HG02852 (cell line): ENCODE results near the gene GPN2.
"Not testable (repeated sequence)": the region's sequence is repeated elsewhere in the genome, so short reads cannot be mapped to it uniquely, and the experiment has no call there.

Source experiments
- ATAC-seq: cut with Tn5 transposase; IDR thresholded peaks from one replicate; pipeline ENCODE4 v1.9.1; 2021; ENCODE audit warnings: mild to moderate bottlenecking, moderate library complexity; ENCODE audit not compliant: unreplicated experiment

The GPN2 gene

DNA sequence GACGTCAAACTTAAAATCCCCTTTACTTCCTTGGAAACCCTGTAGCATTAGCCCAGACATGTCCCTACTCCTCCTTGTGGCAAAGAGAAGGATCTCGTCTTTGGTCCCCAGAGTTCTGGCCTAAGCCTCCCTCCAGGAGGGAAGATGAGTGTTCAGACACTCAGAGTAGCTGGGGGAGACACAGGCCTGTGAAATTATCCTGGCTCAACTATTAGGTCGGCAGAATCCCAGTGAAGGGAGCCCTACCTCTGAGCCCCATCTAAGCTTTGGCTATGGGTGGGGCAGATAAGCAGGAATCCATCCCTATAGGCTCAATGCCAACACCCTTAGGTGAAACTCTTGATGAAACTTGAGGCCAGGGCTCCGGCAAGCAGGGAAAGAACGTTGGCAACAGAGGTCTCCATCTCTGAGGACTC lies 28.8 kb downstream of the GPN2 start:
- no peak for ATAC-seq

DNA sequence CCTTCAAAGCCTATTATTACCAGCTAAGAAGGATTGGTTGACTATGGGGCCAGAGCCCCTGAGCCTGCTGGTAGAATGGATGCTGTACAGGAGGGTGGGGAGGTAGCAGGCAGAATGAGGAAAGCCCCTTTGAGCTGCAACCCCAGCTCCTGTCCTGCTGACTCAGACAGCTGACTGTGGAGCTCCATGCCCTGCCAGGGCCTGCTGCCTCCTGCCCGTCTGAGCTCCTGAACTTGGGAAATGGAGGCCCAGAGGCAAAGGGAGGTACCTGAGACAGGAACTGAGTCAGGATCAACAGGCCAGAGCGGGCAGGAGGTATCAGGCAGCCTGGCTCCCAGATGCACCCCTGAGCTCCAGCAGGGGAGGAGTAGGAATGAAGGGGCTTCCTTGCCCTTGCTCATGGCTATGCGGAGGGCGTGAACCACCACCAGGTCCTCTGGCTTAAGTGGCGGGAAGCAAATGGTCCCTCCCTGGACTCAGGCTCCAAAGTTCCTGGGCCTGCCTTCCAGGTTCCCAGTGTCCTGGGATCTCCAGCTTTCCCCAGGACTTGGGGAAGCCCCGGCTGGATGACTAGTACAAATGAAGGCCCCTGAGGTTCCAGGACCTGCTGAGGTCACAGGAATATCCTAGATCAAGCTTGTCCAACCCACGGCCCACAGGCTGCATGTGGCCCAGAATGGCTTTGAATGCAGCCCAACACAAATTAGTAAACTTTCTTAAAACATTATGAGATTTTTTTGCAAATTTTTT lies 31.0 kb downstream of the GPN2 start:
- no peak for ATAC-seq

DNA sequence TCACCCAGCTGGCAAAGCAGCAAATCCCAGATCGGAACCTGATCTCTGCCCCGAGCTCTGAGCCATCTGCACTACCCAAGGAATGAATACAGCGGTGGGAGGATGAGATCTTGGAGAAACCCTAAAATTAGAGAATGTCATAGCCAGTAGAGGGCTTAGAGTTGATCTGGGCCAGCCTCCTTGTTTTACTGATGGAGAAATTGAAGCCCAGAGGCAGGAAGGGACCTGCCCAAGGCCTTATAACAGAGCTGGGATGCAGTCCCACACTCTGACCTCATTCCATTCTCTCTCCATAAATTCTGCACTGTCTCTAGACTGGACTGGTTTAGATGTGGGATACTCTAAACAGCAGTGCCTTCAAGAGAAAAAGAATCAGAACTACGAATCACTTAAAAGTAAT lies 31.9 kb downstream of the GPN2 start:
- no peak for ATAC-seq

DNA sequence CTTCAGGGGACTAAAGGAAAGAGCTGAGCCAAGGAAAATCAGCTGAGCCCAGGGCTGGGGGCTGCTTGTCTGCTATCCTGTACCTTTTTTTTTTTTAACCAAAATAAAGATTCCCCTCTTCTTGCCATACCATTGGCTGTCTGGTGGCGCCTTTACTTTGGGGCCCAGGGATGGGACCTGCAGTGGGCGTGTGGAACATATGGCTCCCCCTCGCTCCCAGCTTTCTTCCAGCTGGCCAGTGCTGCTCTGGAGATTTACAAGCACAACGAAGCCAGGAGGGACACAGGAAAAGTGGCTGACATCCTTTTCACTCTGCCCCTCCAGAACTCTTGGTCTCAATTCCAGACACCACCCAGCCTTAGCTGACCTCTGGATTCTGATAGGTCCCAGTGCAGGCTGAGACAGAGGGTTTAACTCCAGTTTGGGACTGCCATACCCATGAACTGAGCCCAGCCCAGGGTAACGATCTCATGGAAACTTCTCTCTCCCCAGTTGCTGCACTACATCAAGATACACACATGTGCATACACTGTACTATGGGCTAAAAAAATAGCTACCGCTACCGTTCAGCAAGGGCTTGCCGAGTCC lies 32.5 kb downstream of the GPN2 start:
- no peak for ATAC-seq

DNA sequence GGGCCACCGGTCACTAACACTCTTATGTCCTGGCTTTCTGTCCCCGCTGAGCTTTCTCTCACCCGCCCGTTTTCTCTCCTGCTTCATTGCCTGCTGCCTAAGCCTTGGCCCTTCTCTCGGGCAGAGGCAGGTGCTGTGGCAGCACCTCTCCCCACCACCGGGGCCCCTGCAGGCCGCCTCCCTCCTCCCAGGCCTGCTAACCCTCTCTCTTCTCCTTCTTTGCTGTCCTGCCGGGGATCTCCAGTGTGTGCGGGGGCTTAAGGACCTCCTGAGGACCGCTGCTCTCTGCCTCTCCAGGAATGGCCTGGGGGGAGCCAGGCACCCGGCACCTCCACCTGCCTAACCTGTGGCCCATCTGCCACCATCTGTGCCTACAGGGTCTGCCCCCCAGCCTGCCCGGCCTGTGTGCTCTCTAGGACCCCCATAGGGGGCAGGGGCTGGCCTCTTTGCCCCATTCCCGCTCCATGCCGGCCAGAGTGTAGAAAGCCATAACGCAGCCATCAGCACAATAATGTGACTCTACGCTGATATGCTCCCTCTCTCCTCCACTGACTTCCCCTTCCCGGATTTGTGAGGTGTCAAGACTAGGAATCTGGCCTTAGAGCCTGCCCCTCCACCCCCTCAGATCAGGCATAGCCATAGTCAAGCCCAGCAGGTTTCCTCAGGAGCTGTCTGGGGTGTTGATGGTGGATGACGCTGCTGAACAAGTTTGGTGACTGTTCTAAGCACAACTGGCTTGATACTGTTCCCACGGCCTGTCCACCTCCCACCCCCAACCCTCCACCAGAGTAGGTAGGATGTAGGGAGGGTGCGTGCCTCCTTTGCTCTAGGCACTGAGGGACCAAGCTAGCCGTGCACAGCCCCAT lies 33.2 kb downstream of the GPN2 start:
- ATAC-seq, result no peak

DNA sequence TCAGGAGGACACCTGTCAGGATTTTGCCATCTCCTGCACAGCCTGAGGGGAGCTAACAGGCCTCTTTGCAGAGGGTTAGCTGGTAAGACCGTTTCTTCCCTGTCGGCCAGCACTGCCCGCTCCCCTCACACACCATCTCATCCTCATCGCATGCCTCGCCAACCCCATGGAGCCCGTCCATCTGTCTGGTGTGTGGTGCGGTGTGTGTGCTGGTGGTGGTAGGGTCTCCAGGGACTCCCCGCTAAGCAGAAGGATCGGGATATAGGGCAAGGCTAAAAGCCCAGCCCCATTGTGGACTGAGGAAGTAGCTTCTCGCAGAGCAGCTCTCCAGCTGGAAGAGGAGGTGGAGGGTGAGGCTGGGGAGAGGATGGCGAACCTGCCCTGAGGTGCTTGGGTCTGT lies 33.9 kb downstream of the GPN2 start:
- no peak for ATAC-seq

DNA sequence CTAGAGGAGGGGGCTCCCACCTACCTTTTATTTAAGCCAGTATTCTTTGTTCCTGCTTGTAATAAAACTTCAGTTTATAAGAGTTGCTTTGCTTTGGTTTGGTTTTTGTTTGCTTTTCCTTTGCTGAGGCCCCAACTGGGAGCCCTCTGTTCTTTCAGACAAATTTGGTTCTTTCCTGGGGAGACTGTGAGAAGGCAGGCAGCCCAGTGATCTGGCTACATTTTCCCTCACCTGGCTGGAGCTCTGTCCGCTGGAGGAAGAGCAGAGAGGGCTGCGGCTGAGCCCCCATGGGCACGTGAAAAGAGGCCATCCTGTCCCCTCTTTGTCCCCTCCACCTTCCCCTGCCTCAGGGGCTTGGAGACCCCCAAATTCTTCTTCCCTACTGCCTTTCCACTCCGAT lies 34.4 kb downstream of the GPN2 start:
- ATAC-seq, result no peak

DNA sequence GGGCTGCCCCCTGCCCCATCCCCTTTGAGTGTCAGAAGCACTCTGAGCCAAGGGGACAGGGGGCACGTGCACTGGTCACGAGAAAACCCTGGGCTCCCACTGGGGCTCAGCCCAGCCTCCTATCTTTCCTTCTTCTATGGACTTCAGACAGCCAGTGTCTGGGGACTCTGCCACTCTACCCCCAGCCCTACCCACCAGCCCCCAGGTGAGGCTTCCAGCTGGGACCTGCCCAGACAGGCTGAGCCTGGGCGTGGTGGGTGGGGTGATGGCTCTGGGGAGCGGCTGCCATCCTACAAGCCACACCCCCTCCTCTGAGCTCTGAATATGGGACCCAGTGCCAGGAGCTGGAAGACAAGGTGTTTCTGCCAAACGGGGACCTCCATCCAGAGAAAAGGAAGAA lies 35.2 kb downstream of the GPN2 start:
- no peak for ATAC-seq

DNA sequence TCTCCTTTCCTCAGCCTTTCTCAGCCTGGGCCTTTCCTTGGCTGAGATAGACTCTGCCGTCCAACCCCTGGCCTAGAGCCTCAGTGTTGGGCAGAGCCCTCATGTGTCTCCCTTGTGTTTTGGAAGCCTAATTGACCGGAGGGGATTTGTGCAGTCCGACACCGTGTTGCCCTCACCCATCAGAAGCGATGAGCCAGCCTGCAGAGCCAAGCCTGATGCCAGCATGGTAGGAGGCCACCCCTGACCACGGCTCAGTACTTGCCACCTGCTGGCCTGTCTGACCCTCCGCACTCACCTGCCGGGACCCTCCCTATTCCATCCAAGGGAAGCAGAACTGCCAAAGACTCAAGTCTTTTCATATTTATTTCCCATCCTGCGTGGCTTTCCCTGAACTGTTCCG lies 36.5 kb downstream of the GPN2 start:
- no peak for ATAC-seq

DNA sequence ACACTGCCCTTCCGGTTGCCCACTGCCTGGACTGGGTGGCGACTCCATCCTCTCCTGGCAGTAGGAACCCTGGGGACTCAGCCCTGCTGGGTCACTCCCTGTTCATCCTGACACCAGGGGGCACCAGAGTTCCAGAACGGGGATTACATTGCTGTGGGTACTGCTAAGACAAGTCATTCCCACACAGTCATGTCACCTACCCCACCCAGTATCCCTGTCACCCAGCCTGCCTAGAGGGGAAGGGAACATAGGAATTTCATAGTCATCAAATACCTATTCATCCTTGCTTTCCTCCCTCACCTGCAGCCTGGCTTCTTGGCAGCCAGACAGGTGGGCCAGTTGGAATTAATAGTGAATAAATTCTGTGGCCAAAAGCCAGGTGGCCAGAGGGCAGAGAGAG lies 36.9 kb downstream of the GPN2 start:
- no peak for ATAC-seq

DNA sequence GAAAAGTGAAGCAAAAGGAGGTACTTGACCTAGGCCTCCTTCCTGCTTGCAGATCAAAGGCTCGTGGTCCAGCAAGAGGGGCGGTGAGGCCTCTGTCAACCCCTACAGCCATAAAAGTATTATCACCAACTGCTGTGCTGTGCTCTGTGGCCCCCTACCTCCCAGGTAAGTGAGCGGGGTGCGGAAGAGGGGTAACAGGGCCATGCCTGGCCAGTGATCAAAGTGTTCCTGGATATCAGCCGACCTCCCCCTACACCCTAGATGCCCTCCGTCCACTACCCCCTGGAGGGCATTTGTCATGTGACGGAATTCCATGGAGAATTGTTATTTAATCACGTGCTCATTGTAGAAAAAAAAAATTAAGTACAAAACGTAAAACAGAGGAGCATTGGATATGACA lies 37.4 kb downstream of the GPN2 start:
- ATAC-seq, result no peak

DNA sequence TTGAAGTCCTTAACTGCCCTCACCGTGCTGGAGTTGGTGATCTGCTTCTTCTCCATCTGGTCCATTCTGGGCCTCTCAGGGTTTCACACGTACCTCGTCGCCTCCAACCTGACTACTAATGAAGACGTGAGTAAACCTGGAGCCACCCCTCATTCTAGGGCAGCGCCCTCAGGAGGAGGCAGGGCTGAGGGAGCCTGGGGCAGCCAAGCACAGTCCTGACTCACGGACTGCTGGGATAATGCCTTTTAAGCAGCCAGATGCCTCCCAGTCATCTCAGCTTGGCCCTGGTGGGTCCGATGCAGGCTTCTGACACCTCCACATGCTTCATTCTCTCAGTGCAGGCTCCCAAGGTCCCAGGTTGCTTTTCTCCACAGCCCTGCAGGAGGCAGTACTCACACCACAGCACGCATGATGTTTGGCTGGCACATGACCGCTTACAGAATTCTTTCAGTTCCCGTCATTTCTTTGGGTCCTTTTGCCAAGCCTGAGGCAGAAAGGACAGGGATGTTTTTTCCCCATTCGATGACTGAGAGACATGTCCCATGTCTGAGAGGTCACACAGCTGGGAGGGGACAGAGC lies 38.9 kb downstream of the GPN2 start:
- no peak for ATAC-seq

DNA sequence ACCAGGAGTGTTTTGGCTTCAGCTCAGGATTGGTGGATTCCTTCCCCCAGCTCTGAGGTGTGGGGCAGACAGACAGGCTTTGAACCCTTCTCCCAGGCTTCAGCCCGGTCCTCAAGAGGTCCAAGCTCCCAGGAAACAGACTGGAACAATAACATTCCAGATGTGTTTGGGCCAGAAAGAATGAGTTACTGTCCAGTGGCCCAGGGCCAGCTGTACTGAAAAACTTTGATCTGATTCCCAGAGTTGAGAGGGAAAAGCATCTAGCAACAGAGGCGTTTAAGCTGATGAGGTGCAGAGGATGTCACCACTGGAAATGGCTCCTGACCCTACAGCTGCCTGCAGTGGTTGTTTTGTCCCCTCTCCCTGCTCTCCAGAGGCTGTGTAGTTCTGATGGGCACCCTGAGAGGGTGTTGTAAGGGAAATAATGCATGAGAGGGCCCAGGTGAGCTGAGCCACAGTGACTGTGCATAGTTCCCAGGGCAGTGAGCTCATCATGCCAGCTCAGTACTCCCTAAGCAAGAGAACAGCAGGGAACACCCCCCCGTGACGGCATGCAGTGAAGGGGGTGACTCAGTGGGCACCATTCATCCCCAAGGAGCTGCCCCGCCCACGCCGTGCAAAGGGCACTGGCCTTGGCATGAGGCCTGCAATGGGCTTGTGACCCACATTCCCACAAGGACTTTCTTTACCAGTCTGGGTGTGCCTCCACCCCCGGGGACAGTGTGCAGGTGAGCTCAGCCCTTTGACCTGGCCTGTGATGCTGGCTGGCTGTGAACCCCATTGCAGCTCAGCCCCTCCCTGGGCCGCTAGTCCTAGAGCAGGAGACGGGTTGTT lies 40.9 kb downstream of the GPN2 start:
- no peak for ATAC-seq

DNA sequence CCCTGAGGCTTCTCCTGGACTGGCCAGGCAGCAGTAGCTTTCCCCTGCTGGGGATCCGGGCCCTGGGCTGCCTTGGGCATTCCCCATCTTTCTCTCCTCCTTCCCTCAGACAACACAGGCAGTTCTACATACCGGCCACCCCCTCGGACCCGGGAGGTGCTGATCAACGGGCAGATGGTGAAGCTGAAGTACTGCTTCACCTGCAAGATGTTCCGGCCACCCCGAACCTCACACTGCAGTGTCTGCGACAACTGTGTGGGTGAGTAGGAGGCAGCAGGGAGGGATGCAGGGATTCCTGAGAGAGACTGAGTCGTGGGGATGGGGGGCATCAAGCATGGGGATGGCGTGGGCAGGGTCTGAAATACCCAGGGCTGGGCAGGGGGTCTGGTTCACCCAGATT lies 41.6 kb downstream of the GPN2 start:
- ATAC-seq, result no peak

DNA sequence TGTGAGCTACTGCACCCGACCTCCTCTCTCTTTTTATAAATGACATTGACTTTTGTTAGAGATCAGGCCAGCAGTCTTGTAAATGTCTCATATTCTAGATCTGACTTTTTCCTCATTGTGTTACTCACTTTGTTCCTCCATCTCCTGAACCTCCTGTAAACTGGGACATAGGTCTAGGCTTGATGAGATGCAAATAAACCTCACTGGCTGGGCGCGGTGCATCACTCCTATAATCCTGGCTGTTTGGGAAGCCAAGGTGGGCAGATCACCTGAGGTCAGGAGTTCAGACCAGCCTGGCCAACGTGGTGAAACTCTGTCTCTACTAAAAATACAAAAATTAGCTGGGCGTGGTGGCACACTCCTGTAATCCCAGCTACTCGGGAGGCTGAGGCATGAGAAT lies 42.3 kb downstream of the GPN2 start:
- not testable (repeated sequence) for ATAC-seq

DNA sequence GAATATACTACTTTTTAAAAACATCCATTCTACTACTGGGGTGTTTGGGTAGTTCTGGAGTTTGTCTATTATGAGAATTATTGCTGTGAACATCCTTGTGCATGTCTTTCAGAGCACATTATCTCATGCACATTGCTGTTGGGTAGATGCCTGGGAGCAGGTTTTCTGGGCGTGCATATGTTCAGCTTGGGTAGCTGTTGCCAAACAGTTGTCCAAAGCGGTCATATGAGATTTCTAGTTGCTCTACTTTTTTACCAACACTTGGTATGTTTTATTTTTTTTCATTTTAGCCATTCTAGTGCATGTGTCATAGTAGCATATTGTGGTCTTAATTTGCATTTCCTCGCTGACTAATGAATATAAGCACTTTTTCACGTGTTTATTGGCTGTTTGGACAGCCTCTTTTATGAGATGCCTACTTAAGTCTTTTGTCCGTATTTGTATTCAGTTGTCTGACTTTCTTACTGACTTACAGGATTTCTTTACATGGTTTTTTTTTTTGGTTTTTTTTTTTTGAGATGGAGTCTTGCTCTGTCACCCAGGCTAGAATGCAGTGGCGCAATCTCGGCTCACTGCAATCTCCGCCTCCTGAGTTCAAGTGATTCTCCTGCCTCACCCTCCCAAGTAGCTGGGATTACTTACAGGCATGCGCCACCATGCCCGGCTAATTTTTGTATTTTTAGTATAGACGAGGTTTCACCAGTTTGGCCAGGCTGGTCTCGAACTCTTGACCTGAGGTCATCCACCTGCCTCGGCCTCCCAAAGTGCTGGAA lies 45.5 kb downstream of the GPN2 start:
- ATAC-seq, result no peak

DNA sequence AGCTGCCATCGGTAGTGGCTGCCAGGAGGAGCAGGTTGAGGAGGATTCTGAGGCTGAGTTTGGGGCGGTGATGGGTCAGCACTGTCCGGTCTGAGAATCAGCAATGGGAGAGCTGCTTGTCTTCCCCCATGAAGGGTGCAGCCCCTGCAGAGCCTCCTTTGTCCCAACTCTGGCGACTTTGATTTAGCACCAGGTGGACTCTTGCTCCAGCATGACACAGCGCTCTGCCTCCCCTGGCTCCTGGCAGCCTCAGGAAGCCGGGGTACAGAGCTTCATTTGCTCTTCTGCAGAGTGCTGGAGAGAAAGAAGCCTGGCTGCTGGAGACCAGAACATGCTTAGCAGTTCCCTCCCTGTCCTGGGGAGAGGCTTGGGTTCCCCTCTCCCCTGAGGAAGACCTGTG lies 50.3 kb downstream of the GPN2 start:
- no peak for ATAC-seq

DNA sequence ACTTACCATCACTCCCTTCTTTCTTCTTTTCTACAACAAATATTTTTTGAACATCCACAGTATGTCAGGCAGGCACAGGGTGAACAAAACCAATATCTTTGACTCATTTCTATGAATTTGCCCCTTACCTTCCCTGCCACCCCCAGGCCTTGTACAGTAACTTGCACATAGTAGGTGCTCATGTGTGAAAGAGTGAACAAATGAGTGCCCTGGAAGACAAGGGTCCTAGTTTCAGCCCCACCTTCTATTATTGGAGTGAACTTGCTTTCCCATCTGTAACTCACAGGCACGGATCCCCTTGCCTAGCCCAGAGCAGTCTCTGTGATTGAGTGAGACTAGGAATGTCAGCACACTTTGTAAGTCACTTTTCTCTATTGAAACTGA lies 50.8 kb downstream of the GPN2 start:
- no peak for ATAC-seq

DNA sequence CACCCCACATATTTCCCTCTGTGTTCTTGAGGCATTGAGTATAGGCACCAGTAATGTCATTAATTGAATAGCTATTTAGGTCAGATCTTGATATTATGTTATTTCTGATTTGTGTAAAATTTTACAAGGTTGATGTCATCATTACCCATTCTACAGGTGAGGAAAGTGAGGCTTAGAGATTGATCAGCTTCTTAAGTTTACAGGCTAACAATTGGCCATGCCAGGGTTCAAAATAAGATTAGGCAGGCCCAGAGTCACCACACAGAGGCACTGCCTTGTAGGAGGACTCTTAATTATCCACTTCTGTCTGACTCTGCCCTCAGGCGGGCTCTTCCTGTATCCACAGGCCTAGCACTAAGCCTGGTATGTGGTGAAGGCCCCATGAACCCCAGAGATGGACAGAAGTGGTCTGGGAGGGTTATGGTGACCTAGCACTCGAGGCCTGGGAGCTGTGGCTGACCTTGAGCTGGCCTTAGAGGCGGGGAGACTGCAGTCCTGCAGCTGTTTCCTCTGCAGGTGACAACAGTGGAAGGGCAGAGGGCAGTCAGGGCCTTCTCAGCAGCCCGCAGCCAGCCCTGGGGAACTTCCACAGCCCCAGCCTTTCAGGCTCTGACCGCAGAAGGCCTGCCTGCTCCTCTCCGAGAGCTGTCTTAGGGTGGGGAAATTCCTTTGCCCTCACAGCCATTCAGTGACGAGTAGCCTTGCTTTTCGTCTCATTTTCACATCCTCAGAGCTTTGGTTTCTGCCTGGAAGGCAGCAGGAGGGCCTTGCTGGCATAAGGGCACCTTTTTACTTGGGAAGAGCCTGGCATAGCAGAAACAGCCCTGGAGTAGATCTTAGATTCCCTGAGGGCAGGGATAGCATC lies 51.4 kb downstream of the GPN2 start:
- peak; percentile 96 for ATAC-seq
